MM.1S (cell line): ENCODE measurements around the gene SDSL.

Source experiments
- EZH2 ChIP-seq: fragments of 300-600 bp; sonication (generic); optimal IDR thresholded peaks from 2 replicates; pipeline ENCODE3; 2017; ENCODE audit warnings: low read depth, mild to moderate bottlenecking, antibody characterized with exemption, low read length, mixed read lengths
- TF ChIP-seq, protein P1 (sequence below): fragments of 300-600 bp; sonication (generic); IDR thresholded peaks from 2 replicates; pipeline ENCODE4 v1.5.1; 2016; ENCODE audit warnings: antibody characterized with exemption, low read length, mixed read lengths

DNA sequence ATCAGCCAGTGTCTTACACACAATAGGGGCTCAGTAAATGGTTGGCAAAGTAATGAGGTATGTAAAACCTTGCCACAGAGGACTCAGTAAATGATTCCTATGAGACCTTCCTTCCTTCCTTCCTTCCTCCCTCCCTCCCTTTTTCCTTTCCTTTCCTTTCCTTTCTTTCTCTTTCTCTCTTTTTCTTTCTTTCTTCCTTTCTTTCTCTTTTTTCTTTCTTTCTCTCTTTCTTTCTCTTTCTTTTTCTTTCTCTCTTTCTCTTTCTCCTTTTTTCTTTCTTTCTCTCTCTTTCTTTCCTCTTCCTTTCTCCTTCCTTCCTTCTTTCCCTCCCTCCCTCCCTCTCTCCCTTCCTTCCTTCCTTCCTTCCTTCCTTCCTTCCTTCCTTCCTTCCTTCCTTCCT, 26.0 kb upstream of the SDSL start:
- TF ChIP-seq, protein P1, sequence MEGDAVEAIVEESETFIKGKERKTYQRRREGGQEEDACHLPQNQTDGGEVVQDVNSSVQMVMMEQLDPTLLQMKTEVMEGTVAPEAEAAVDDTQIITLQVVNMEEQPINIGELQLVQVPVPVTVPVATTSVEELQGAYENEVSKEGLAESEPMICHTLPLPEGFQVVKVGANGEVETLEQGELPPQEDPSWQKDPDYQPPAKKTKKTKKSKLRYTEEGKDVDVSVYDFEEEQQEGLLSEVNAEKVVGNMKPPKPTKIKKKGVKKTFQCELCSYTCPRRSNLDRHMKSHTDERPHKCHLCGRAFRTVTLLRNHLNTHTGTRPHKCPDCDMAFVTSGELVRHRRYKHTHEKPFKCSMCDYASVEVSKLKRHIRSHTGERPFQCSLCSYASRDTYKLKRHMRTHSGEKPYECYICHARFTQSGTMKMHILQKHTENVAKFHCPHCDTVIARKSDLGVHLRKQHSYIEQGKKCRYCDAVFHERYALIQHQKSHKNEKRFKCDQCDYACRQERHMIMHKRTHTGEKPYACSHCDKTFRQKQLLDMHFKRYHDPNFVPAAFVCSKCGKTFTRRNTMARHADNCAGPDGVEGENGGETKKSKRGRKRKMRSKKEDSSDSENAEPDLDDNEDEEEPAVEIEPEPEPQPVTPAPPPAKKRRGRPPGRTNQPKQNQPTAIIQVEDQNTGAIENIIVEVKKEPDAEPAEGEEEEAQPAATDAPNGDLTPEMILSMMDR = no peak
- TF ChIP-seq EZH2 = no peak
